HG03066 (cell line): ENCODE data around the gene WDFY2.
A peak's percentile ranks its signal among the peaks of the same experiment; 100 is the strongest.
"Not testable (repeated sequence)": the region's sequence is repeated elsewhere in the genome, so short reads cannot be mapped to it uniquely, and the experiment has no call there.

ENCODE experiments used
- ATAC-seq: cut with Tn5 transposase; IDR thresholded peaks from one replicate; pipeline ENCODE4 v1.9.1; 2021; ENCODE audit warnings: low read depth; ENCODE audit not compliant: unreplicated experiment

WDFY2 gene

GRCh38 chr13:51562011-51562671 is 22.1 kb upstream of the WDFY2 start:
- peak; percentile 72 for ATAC-seq

GRCh38 chr13:51564252-51564651 is 20.0 kb upstream of the WDFY2 start:
- ATAC-seq: no peak

GRCh38 chr13:51564671-51565070 is 19.6 kb upstream of the WDFY2 start:
- no peak for ATAC-seq

DNA sequence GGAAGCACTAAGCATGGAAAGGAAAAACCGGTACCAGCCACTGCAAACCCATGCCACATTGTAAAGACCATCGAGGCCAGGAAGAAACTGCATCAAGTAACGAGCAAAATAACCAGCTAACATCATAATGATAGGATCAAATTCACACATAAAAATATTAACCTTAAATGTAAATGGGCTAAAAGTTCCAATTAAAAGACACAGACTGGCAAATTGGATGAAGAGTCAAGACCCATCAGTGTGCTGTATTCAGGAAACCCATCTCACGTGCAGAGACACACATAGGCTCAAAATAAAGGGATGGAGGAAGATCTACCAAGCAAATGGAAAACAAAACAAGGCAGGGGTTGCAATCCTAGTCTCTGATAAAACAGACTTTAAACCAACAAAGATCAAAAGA is 15.3 kb upstream of the WDFY2 start:
- ATAC-seq: not testable (repeated sequence)

DNA sequence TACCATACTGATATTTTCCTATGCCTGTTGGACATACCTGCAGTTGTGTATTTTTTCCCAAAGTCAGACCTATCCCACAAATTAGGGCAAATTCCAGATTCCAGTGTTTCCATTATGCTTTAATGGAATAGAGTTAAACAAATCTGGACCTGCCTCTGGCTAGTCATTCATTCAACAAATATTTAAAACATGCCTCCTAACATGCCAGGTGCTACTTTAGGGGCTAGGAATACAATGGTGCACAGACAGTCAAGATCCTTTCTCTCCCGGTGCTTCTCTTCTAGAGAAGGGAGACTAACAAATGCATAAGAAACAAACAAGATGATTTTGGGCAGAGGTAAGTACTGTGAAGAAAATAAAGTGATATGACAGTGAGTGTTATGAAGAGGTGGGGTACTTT is 7.5 kb upstream of the WDFY2 start:
- ATAC-seq: no peak

- no peak for ATAC-seq
These were observed 6.6 kb upstream of the WDFY2 start for GRCh38 chr13:51577690-51578089.

GRCh38 chr13:51579676-51580075 is 4.6 kb upstream of the WDFY2 start:
- ATAC-seq: no peak

DNA sequence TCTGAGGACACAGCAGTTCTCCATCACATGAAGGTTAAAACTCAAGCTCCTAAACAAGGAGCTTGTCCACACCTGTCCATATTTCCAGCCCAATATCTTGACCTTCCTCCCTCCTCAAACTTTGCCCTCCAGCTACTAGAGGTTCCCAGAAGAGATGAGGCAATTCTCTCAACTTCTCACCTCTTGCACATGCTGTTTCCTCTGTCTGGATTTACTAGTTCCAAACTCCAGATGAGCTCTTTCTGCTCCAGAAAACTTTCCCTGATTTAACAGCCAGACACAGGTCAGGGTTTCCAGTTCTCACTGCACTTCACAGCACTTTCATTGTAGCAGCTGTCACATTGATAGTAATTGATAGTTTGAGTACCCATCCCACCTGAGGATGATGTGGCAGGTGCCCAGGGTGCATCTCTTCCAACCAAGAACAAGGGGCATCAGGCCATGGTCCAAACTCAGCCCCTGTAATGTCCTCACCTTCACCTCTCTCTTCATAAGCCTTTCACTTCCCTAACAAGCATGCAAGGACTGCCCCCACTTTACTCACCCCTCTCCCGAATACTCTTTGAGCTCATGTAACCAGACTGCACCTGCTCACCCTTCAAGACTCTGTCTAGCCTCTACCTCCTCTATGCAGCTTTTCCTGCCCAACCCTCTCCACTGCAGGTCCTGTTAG is 3.0 kb upstream of the WDFY2 start:
- ATAC-seq: no peak

DNA sequence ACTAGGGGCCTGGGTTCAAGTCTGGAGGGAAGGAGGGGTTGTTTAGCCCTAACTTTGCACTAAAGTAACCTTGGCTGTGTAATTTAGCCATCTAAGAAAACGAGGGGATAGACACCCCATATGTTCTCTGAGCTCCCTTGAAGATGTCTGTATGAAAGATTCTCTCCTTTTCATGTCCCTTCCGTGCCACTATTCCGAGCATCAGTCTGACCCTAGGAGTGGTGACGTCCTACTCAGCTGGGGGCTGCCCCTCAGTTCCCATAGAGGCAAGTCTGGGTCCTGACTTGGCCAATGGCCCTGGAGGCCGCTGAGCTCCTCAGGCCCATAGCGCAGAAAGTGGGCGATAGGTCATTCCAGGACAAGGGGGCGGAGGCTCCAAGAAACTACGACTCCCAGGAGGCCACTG is 790 bp upstream of the WDFY2 start:
- ATAC-seq: no peak

- ATAC-seq: peak; percentile 28
These were observed 740 bp downstream of the WDFY2 start for GRCh38 chr13:51584731-51585672.

DNA sequence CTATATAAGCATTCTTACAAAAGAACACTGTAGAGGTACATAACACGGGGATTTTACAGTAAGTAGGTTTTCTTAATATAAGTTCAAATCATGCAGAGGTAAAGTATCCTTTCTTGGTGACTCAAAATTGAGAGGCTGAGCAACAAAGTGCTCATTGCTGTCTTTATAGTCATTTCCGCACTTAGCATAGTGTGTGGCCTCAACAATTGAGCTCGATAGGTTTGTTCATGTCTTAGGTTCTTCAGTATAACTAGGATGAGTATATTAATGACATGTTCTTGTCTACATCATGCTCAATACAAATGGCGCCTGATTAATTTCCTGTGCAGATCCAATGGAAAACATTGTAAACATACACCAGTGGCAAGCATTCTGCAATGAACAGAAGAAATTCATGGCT is 1.4 kb downstream of the WDFY2 start:
- no peak for ATAC-seq

GRCh38 chr13:51587372-51587771 is 3.1 kb downstream of the WDFY2 start:
- ATAC-seq: no peak

DNA sequence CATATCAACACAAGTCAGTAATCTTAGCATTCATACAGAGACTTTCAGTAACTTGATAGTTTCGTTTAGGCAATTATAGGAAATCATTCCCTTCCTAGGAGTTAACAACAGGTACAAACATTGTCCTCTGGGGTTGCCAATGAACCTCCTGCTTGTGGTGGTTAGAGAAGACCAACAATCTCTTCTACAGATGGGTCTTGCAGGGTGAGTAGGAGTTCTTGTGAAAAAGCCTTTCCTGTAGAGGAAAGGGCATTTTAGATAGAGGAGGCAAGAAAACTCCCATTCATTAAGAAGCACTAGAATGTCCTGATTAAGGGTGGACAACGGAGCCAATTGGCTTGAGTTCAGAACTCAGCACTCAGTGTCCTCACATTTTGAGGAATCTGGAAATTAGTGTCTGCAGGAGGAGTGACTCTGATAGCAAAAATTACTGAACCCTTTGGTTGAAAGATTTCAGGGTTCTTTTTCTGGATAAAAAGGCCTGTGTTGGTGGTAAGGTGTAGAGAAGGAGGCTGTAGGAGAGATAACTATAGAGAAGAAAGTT is 4.2 kb downstream of the WDFY2 start:
- no peak for ATAC-seq

DNA sequence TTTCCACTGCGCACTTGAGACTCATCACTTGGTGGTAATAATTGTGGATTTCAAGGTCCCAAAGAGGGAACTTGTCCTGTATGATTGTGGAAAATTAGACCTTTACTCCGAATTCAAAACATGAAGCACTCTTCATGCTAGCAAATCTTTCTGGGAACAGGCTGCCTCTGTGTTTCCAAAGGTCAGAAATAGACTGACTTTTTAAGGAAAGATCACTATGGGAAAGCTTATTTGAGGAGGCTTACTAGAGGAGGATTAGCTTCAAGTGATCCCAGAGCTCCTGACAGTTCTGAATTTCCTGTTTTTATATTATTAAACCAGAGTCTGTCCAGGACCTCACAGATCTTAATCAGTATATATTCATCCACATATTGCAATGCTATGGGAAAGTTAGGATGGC is 5.5 kb downstream of the WDFY2 start:
- no peak for ATAC-seq

- no peak for ATAC-seq
These were observed 6.1 kb downstream of the WDFY2 start for GRCh38 chr13:51590231-51590970.

GRCh38 chr13:51590971-51591627 is 6.8 kb downstream of the WDFY2 start:
- ATAC-seq: no peak

DNA sequence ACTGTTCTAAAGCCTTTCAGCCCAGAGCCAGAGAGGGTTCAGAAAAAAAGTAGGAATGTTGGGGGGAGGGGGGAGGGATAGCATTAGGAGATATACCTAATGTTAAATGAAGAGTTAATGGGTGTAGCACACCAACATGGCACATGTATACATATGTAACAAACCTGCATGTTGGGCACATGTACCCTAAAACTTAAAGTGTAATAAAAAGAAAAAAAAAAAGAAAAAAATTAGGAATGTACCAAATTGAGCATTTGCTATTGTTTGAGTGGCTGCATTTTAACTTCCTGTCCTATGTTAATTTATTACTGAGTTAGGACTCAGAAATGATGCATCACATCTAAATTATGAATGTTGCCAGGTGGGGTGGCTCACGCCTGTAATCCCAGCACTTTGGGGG is 7.7 kb downstream of the WDFY2 start:
- not testable (repeated sequence) for ATAC-seq

- ATAC-seq: no peak
These were observed 10.2 kb downstream of the WDFY2 start for GRCh38 chr13:51594432-51594831.

- no peak for ATAC-seq
These were observed 11.2 kb downstream of the WDFY2 start for GRCh38 chr13:51595416-51595815.

DNA sequence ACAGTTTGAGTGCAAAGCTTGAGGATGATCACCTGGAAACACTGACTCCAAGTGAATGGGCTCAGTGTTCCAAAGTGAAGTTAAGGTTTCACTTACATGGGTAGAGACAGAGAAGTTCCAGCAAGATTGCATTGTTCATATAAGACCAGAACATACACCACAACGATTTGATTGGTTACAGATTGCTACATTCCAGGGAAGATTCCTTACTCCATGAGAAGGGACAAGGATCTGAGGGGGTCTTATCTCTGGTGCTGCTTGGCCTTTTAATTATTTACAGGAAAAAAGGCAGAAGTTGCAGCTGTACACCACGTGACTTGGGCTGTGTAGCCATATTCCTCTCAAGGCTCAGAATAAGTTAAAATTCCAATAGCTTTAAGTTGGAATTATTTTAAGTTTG is 12.3 kb downstream of the WDFY2 start:
- ATAC-seq: no peak
